MCF 10A (cell line): ENCODE measurements around the gene INSL4. TPM values are rescaled to one million over a fixed set of nuclear protein-coding genes. Genes with fewer than 3 reads are reported as not detected.

ENCODE experiments used
- BruUV-seq: library from RNA; stranded (reverse); fragments of 400-500 nt; replicated peaks from 2 replicates; lab custom pipeline; 2021; lab: Mats Ljungman, UMichigan
- CTCF ChIA-PET: fragments of 300-600 bp; sonication (Branson Sonifier 250); formaldehyde crosslinking; extraction: SDS; loops from one replicate; lab custom pipeline; 2021; ENCODE audit warnings: antibody characterized with exemption, inconsistent platforms; lab: Yijun Ruan, JAX
- POLR2A ChIA-PET: fragments of 300-600, 350-650 bp; sonication (Branson Sonifier 250); formaldehyde crosslinking; extraction: SDS; loops from one replicate; lab custom pipeline; 2020; ENCODE audit warnings: antibody characterized with exemption, inconsistent platforms; lab: Yijun Ruan, JAX
- DNase-seq: peaks from one replicate; pipeline ENCODE4 v3.0.0-alpha.2; 2018; ENCODE audit not compliant: unreplicated experiment
- H3K27ac Mint-ChIP-seq: one replicate; pipeline ENCODE4 v1.8.0; 2022; ENCODE audit warnings: mild to moderate bottlenecking, low read depth, mixed read lengths; ENCODE audit not compliant: unreplicated experiment
- H3K27me3 Mint-ChIP-seq: one replicate; pipeline ENCODE4 v1.8.0; 2022; ENCODE audit warnings: mixed read lengths; ENCODE audit not compliant: insufficient read depth, unreplicated experiment
- H3K36me3 Mint-ChIP-seq: one replicate; pipeline ENCODE4 v1.8.0; 2022; ENCODE audit warnings: mild to moderate bottlenecking, moderate library complexity, mixed read lengths; ENCODE audit not compliant: insufficient read depth, unreplicated experiment
- H3K4me1 Mint-ChIP-seq: one replicate; pipeline ENCODE4 v1.8.0; 2022; ENCODE audit warnings: mixed read lengths; ENCODE audit not compliant: insufficient read depth, unreplicated experiment
- H3K4me3 Mint-ChIP-seq: one replicate; pipeline ENCODE4 v1.8.0; 2022; ENCODE audit warnings: mild to moderate bottlenecking, moderate library complexity, mixed read lengths; ENCODE audit not compliant: unreplicated experiment
- H3K9me3 Mint-ChIP-seq: one replicate; pipeline ENCODE4 v1.8.0; 2022; ENCODE audit warnings: mixed read lengths; ENCODE audit not compliant: unreplicated experiment
- CTCF ChIP-seq: fragments of 200-600 bp; IDR thresholded peaks from one replicate; pipeline ENCODE4 v1.8.0; 2022; ENCODE audit warnings: antibody characterized with exemption, mild to moderate bottlenecking; ENCODE audit not compliant: unreplicated experiment
- intact Hi-C: fragments of 100-400 bp; cut with micrococcal nuclease; formaldehyde crosslinking; loops from 2 replicates; pipeline ENCODE4 v1.14.1; 2022
- total RNA-seq: library from RNA; stranded (reverse); gene quantifications from 2 replicates; pipeline ENCODE4 v1.2.3, GENCODE V29; 2022

The INSL4 gene
- total RNA-seq, 1 experiment from 2014 or later = not detected

GRCh38 chr9:5193345-5193744 lies 37.9 kb upstream of the INSL4 start:
- BruUV-seq = no TSS peak
- H3K4me3 Mint-ChIP-seq = no peak overlapping the region
- H3K27ac Mint-ChIP-seq = no peak overlapping the region
- intact Hi-C loops = no loop called here
- no peaks in the 10 kb centered on the region for H3K4me1 Mint-ChIP-seq
- no peak for DNase-seq
- TF ChIP-seq CTCF = no peak
- ChIA-PET CTCF (interaction anchor here (0.5 to 1.3 kb wide), 2 partner anchors 396 to 435 kb away, joined by 3 to 4 read pairs; no protein-coding TSS in a partner anchor), POLR2A (no interaction called here)
- no peaks in the 10 kb centered on the region for H3K36me3 Mint-ChIP-seq
- H3K27me3 Mint-ChIP-seq = peaks cover 16% of the 10 kb centered on the region
- no peaks in the 10 kb centered on the region for H3K9me3 Mint-ChIP-seq

GRCh38 chr9:5195463-5195862 lies 35.8 kb upstream of the INSL4 start:
- H3K4me1 Mint-ChIP-seq = no peaks in the 10 kb centered on the region
- H3K27me3 Mint-ChIP-seq = no peaks in the 10 kb centered on the region
- TF ChIP-seq CTCF = no peak
- ChIA-PET POLR2A (no interaction called here), CTCF (interaction anchor here (0.6 to 2.7 kb wide), 6 partner anchors 10 to 433 kb away, joined by 3 to 25 read pairs (median 3); partner anchors contain the start of gene INSL6)
- no TSS peak for BruUV-seq
- H3K9me3 Mint-ChIP-seq = no peaks in the 10 kb centered on the region
- no peak overlapping the region for H3K4me3 Mint-ChIP-seq
- H3K36me3 Mint-ChIP-seq = no peaks in the 10 kb centered on the region
- intact Hi-C loops = no loop called here
- no peak overlapping the region for H3K27ac Mint-ChIP-seq
- peak; percentile 31 for DNase-seq

GRCh38 chr9:5205071-5205470 lies 26.1 kb upstream of the INSL4 start:
- CTCF ChIA-PET = no interaction called here
- H3K36me3 Mint-ChIP-seq = no peaks in the 10 kb centered on the region
- BruUV-seq = no TSS peak
- DNase-seq = no peak
- intact Hi-C loops = no loop called here
- H3K4me1 Mint-ChIP-seq = no peaks in the 10 kb centered on the region
- POLR2A ChIA-PET = no interaction called here
- no peaks in the 10 kb centered on the region for H3K9me3 Mint-ChIP-seq
- no peak for TF ChIP-seq CTCF
- peaks cover 18% of the 10 kb centered on the region for H3K27me3 Mint-ChIP-seq
- no peak overlapping the region for H3K4me3 Mint-ChIP-seq
- H3K27ac Mint-ChIP-seq = no peak overlapping the region

- no peak for TF ChIP-seq CTCF
- no TSS peak for BruUV-seq
- CTCF ChIA-PET = interaction anchor here (0.7 kb wide), 1 partner anchor 9 kb away, joined by 3 read pairs; no protein-coding TSS in a partner anchor
- POLR2A ChIA-PET = no interaction called here
- intact Hi-C loops = no loop called here
- H3K9me3 Mint-ChIP-seq = no peaks in the 10 kb centered on the region
- no peaks in the 10 kb centered on the region for H3K27me3 Mint-ChIP-seq
- H3K4me1 Mint-ChIP-seq = peaks cover 12% of the 10 kb centered on the region
- H3K36me3 Mint-ChIP-seq = no peaks in the 10 kb centered on the region
- no peak for DNase-seq
- no peak overlapping the region for H3K4me3 Mint-ChIP-seq
- H3K27ac Mint-ChIP-seq = peak overlapping the region; percentile 14
These were observed 665 bp upstream of the INSL4 start for GRCh38 chr9:5230554-5230953.
